Caki2 (cell line): Measurements from ENCODE around the gene MYO3B. TPM values are rescaled to one million over a fixed set of nuclear protein-coding genes. Genes with fewer than 3 reads are reported as not detected.
"Not testable (repeated sequence)": the region's sequence is repeated elsewhere in the genome, so short reads cannot be mapped to it uniquely, and the experiment has no call there.

Experiments
- DNase-seq: peaks from one replicate; pipeline ENCODE4 v3.0.0-alpha.2; 2015; ENCODE audit warnings: low read depth
- in situ Hi-C: cut with HindIII; loops from 2 replicates; pipeline ENCODE4 v1.10.0; 2016; ENCODE audit warnings: low sequenced_read_pairs, low pct_unique_long_range_greater_than_20kb, mixed read lengths
- total RNA-seq: library from RNA; depleted of rRNA; stranded (reverse); fragments of >200 nt; shearing (Covaris generic); gene quantifications from 2 replicates; pipeline ENCODE4 v1.2.3, GENCODE V29; 2014; ENCODE audit warnings: low replicate concordance

MYO3B gene
- total RNA-seq, 1 experiment from 2014 or later = 0.07 TPM

DNA sequence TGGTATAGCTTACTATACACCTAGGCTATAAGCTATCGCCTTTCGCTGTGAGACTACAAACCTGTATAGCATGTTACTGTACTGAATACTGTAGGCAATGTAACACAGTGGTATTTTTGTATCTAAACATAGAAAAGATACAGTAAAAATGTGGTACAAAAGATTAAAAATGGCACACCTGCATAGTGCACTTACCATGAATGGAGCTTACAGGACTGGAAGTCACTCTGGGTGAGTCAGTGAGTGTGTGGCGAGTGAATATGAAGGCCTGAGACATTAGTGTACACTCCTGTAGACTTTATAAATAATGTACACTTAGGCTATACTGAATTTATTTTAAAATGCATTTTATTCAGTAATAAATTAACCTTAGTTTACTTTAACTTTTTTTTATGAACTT, 279.0 kb downstream of the MYO3B start:
- in situ Hi-C loops = no loop called here
- no peak for DNase-seq

- in situ Hi-C loops = no loop called here
- no peak for DNase-seq
Observed at GRCh38 chr2:170457742-170458141, 279.8 kb downstream of the MYO3B start.

- in situ Hi-C loops = no loop called here
Observed at GRCh38 chr2:170461889-170462288, 283.9 kb downstream of the MYO3B start.

GRCh38 chr2:170462433-170463205, 284.7 kb downstream of the MYO3B start:
- no peak for DNase-seq
- in situ Hi-C loops = no loop called here

More at GRCh38 chr2:170461889-170462288, 283.9 kb downstream of the MYO3B start:
- no peak for DNase-seq

DNA sequence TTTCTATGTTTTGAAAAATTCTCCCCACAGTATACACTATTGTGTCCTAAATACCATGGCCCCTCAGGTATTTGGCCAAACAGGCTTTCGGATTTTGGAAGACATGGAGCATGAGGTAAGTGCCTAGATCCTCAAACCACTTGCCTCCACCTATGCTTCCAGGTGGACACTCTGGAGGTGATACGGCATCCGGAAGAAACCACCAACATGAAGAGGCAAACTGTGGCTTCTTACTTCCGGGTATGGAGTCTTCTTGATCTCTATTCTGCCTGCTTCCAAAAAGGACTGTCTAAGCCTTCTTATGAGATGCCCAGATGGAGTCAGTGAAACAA, 285.2 kb downstream of the MYO3B start:
- in situ Hi-C loops = no loop called here
- no peak for DNase-seq

GRCh38 chr2:170464268-170464667, 286.3 kb downstream of the MYO3B start:
- in situ Hi-C loops = no loop called here
- DNase-seq = no peak

DNA sequence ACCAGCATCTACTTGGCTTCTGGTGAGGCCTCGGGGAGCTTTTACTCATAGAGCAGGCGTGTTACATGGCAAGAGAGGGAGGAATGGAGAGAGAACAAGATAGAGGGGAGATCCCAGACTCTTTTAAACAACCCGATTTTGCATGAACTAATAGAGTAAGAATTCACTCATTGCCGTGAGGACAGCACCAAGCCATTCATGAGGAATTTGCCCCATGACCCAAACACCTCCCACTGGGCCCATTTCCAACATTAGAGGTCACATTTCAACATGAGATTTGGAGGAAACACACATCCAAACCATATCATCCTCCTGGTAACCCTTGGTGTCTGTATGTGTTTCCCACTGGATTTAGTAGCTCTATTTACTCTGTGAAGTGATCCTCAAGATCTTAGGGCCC, 287.3 kb downstream of the MYO3B start:
- in situ Hi-C loops = no loop called here
- DNase-seq = no peak

GRCh38 chr2:170466632-170467031, 288.7 kb downstream of the MYO3B start:
- in situ Hi-C loops = no loop called here
- DNase-seq = no peak

GRCh38 chr2:170467568-170468422, 289.8 kb downstream of the MYO3B start:
- in situ Hi-C loops = no loop called here
- no peak for DNase-seq

- in situ Hi-C loops = no loop called here
- DNase-seq = no peak
Observed at GRCh38 chr2:170468557-170468956, 290.6 kb downstream of the MYO3B start.

GRCh38 chr2:170472498-170472897, 294.6 kb downstream of the MYO3B start:
- DNase-seq, in situ Hi-C loops: not testable (repeated sequence)

GRCh38 chr2:170475878-170476277, 297.9 kb downstream of the MYO3B start:
- no peak for DNase-seq
- in situ Hi-C loops = no loop called here

GRCh38 chr2:170477630-170478029, 299.7 kb downstream of the MYO3B start:
- DNase-seq = no peak
- in situ Hi-C loops = no loop called here

GRCh38 chr2:170481201-170481600, 303.3 kb downstream of the MYO3B start:
- in situ Hi-C loops = no loop called here
- DNase-seq = no peak

DNA sequence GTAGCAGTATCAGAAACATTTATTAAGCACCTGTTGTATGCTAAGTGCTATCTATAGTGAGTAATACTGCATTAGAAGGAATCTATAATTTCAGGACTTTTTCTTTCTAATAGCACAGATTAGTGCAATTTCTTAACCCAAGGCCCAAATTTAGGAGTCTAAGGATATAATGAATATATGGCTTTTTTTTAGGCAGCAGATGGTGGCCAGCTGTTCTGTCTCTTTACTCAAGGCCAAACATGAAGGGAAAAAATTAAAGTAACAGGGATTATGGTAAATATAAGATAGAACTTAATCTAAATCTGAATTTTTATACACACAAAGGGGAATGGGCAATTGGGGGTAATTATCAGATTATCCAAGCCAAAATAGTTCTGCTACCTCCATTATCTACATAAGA, 306.6 kb downstream of the MYO3B start:
- in situ Hi-C loops = no loop called here
- no peak for DNase-seq

- in situ Hi-C loops = no loop called here
- no peak for DNase-seq
Observed at GRCh38 chr2:170485254-170486026, 307.5 kb downstream of the MYO3B start.

GRCh38 chr2:170486730-170487129, 308.8 kb downstream of the MYO3B start:
- in situ Hi-C loops = no loop called here
- no peak for DNase-seq

DNA sequence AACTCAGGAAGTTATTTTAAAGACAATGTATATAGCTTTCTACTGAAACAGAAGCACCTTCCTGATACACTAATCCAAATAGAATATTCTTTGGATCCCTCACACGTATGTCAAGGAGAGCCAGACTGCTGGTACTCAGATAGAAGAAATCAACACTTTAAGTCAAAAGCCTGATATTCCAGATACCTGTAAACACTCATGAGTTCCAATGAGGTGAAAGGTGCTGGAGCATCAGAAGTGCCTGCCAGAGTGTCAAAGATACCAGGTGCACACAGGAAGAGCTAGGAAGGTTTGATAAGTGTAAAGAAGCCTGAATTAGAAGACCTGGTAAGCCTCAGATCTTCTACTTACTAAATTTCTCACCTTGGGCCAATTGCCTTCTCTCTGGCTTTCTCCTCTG, 310.9 kb downstream of the MYO3B start:
- no peak for DNase-seq
- in situ Hi-C loops = no loop called here

DNA sequence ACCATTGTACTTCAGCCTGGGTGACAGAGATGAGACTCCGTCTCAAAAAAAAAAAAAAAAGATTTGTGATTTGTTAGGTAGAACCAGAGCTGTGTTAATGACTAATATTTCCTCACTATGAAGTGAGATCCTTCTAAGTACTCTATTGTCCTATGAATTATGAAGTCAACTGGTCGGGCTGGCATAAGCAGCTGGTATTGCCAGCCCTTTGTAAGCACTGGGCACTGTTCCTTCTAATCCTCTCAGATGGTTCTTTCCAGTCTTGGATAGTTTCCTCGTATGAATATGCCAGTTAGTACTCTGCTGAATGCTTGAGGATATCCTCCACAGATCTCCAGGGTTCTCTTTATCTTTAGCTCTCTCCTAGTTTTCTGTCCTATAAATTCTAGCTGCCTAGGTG, 314.1 kb downstream of the MYO3B start:
- in situ Hi-C loops = no loop called here
- no peak for DNase-seq
